Measurements from ENCODE around the gene SEC16A.

SEC16A gene

GRCh38 chr9:136482793-136483588 is at the start of gene SEC16A:
Gene SEC16A, minus strand, starts transcription at chr9:136483040. Its CDS starts 5,425 bp downstream, at chr9:136477615.
- DNase-seq (ENCODE audit: low read depth, low spot score), result peak; percentile 97

- DNase-seq (ENCODE audit: low read depth, low spot score), result no peak
Observed at GRCh38 chr9:136531904-136532798, 49.3 kb upstream of the SEC16A start.

- DNase-seq (ENCODE audit: low read depth, low spot score), result no peak
Observed at GRCh38 chr9:136531186-136531903, 48.5 kb upstream of the SEC16A start.

GRCh38 chr9:136530461-136531089 is 47.7 kb upstream of the SEC16A start:
- no peak for DNase-seq (ENCODE audit: low read depth, low spot score)

- DNase-seq (ENCODE audit: low read depth, low spot score), result no peak
Observed at GRCh38 chr9:136529516-136530460, 46.9 kb upstream of the SEC16A start.

GRCh38 chr9:136528716-136529341 is 46.0 kb upstream of the SEC16A start:
- DNase-seq (ENCODE audit: low read depth, low spot score), result no peak

GRCh38 chr9:136527721-136528710 is 45.2 kb upstream of the SEC16A start:
- no peak for DNase-seq (ENCODE audit: low read depth, low spot score)

- no peak for DNase-seq (ENCODE audit: low read depth, low spot score)
Observed at GRCh38 chr9:136527131-136527530, 44.3 kb upstream of the SEC16A start.

GRCh38 chr9:136526625-136527066 is 43.8 kb upstream of the SEC16A start:
- no peak for DNase-seq (ENCODE audit: low read depth, low spot score)

GRCh38 chr9:136525841-136526499 is 43.1 kb upstream of the SEC16A start:
- DNase-seq (ENCODE audit: low read depth, low spot score), result no peak

- DNase-seq (ENCODE audit: low read depth, low spot score), result no peak
Observed at GRCh38 chr9:136525207-136525606, 42.4 kb upstream of the SEC16A start.

- DNase-seq (ENCODE audit: low read depth, low spot score), result no peak
Observed at GRCh38 chr9:136522314-136523237, 39.7 kb upstream of the SEC16A start.

GRCh38 chr9:136521537-136521936 is 38.7 kb upstream of the SEC16A start:
- DNase-seq (ENCODE audit: low read depth, low spot score), result no peak

- no peak for DNase-seq (ENCODE audit: low read depth, low spot score)
Observed at GRCh38 chr9:136520053-136520540, 37.3 kb upstream of the SEC16A start.

GRCh38 chr9:136519263-136520052 is 36.6 kb upstream of the SEC16A start:
- DNase-seq (ENCODE audit: low read depth, low spot score), result no peak

- no peak for DNase-seq (ENCODE audit: low read depth, low spot score)
Observed at GRCh38 chr9:136518623-136519022, 35.8 kb upstream of the SEC16A start.

Measured in smooth muscle cell of the brain vasculature (primary cell).